Mononuclear cell (primary cell): ENCODE measurements around the gene OXLD1. TPM values are rescaled to one million over a fixed set of nuclear protein-coding genes. Genes with fewer than 3 reads are reported as not detected.

ENCODE experiments used
- H3K27me3 ChIP-seq: 2 replicates; pipeline ENCODE4 v1.6.0; 2011; ENCODE audit warnings: low read length, control low read depth; ENCODE audit not compliant: insufficient read depth
- H3K4me1 ChIP-seq: 2 replicates; pipeline ENCODE4 v1.5.1; 2011; ENCODE audit warnings: mild to moderate bottlenecking, low read length, control low read depth; ENCODE audit not compliant: insufficient read depth
- H3K4me3 ChIP-seq: 2 replicates; pipeline ENCODE4 v1.5.1; 2011; ENCODE audit warnings: mild to moderate bottlenecking, low read length, moderate library complexity
- H3K9me3 ChIP-seq: 2 replicates; pipeline ENCODE4 v1.5.1; 2011; ENCODE audit warnings: low read depth, mild to moderate bottlenecking, control low read depth, low read length
- total RNA-seq: library from RNA; depleted of rRNA; stranded (reverse); fragments of >200 nt; gene quantifications from one replicate; pipeline ENCODE4 v1.2.3, GENCODE V29; 2012

The OXLD1 gene
- total RNA-seq: 19.3 TPM

- Histone ChIP-seq H3K27me3 (no peaks in the 10 kb centered on the region), H3K9me3 (no peaks in the 10 kb centered on the region), H3K4me3 (peak within 1 kb of the TSS; percentile 90), H3K4me1 (peaks cover 30% of the 10 kb centered on the region)
These were observed at the start of gene OXLD1, which contains the start of gene CCDC137 for GRCh38 chr17:81666342-81667191. Gene OXLD1, minus strand, starts transcription at chr17:81666605. Its CDS starts 28 bp downstream, at chr17:81666577. Gene CCDC137, plus strand, starts transcription at chr17:81666737. Its CDS starts 30 bp downstream, at chr17:81666767.

DNA sequence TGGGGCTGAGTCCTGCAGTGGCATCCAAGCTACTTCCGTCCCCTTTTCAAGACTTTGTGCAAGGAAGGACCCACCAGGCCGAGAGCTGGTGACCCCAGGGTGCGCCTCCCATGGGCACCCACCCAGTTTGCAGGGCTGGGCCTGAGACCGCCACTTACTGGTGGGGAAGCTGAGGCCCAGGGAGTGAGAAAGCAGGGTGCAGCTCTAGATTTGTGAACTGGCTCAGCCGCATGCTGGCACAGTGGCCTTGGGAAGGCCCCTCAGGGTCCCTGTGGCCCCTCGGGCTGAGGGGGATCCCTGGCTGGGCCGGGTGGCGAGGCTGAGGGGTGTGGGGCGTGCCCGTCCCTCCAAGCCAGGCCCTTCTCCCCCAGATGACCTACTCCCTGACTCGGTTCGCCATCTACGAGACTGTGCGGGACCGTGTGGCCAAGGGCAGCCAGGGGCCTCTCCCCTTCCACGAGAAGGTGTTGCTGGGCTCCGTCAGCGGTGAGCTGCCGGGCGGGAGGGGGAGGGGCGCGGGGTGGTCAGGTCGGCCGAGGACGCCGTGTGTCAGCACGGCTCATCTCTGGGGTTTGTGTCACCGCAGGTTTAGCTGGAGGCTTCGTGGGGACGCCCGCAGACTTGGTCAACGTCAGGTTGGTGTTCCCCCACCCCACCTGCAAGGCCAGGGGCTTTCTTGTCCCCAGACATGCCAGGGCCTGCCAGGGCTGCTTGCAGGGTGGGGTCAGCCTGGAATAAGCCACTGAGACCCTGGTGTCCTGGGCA lies 48.9 kb upstream of the OXLD1 start:
- Histone ChIP-seq H3K27me3 (no peaks in the 10 kb centered on the region), H3K4me1 (peaks cover 26% of the 10 kb centered on the region), H3K4me3 (no peak overlapping the region), H3K9me3 (no peaks in the 10 kb centered on the region)

DNA sequence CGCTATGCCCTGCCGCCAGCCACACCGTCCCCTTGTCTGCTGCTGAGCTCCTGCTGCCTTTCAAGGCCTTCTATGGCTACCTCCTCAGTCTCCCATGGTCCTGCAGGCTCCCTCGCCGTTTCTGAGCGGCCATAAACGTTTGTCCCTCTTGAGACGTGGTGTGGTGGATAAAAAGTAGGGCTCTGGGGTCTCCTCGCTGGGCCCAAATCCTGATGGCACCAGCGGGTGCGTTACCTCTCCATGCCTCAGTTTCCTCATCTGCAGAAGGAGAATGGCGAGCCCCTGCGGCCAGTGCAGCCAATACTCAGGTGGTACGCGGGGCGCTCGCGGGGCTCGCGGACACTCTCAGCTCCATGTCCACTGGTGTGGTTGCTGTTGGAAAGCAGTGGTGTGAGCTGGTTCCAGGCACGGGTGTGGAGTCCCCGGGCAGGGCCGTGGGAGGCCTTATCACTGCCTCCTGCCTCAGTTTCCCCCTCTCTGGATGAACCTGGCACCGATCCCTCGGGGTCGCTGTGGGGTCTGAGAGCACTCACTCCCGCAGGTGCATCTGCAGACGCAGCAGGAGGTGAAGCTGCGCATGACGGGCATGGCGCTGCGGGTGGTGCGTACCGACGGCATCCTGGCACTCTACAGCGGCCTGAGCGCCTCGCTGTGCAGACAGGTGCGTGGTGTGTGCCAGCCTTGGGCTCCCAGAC lies 48.2 kb upstream of the OXLD1 start:
- H3K9me3 ChIP-seq: no peaks in the 10 kb centered on the region
- peaks cover 32% of the 10 kb centered on the region for H3K4me1 ChIP-seq
- no peak overlapping the region for H3K4me3 ChIP-seq
- H3K27me3 ChIP-seq: no peaks in the 10 kb centered on the region

DNA sequence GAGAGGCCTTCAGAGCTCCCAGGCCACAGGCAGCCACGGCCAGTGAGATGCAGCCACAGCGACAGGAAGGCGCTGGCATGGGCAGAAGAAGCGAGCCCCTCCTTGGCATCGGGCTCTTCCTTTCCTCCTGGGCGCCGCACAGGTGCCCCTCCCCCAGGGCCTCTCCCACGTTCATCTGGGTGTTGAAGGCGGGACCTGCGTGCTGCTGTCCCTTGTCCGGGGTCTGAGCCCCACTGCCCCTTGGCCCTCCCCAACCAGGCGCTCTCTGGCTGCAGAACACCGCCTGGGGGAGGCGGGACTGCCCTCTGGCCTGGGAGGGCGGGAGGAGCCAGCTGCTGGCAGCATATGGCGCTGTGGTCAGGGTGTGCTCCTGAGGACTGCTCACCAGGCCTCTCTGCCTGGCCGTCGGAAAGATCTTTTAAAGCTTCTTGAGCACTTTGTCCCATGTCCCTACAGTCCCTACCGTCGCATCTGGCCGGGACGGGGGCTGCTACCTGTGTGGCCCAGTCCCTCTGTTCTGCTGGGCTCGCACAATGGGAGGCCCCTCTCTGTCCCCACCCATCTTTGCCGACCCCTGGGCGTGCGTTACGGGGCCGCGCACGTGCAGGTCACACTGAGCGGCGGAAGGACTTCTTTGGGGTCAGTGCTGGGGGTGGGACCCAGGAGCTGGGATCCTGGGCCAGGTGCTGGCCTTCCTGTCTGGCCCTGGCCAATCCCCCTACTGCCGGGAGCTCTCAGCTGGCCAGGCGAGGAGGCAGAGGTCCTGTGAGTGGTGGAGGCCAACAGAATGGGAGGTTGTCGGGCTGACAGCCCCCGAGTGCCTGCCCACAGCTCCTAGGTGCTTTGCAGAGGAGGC lies 47.4 kb upstream of the OXLD1 start:
- no peak overlapping the region for H3K4me3 ChIP-seq
- no peaks in the 10 kb centered on the region for H3K27me3 ChIP-seq
- peaks cover 32% of the 10 kb centered on the region for H3K4me1 ChIP-seq
- no peaks in the 10 kb centered on the region for H3K9me3 ChIP-seq

- Histone ChIP-seq H3K9me3 (no peaks in the 10 kb centered on the region), H3K27me3 (no peaks in the 10 kb centered on the region), H3K4me3 (no peak overlapping the region), H3K4me1 (peaks cover 32% of the 10 kb centered on the region)
These were observed 46.7 kb upstream of the OXLD1 start for GRCh38 chr17:81713004-81713555.

GRCh38 chr17:81712468-81713003 lies 46.1 kb upstream of the OXLD1 start:
- H3K9me3 ChIP-seq: no peaks in the 10 kb centered on the region
- peaks cover 32% of the 10 kb centered on the region for H3K4me1 ChIP-seq
- H3K4me3 ChIP-seq: peak overlapping the region; percentile 51
- H3K27me3 ChIP-seq: no peaks in the 10 kb centered on the region

DNA sequence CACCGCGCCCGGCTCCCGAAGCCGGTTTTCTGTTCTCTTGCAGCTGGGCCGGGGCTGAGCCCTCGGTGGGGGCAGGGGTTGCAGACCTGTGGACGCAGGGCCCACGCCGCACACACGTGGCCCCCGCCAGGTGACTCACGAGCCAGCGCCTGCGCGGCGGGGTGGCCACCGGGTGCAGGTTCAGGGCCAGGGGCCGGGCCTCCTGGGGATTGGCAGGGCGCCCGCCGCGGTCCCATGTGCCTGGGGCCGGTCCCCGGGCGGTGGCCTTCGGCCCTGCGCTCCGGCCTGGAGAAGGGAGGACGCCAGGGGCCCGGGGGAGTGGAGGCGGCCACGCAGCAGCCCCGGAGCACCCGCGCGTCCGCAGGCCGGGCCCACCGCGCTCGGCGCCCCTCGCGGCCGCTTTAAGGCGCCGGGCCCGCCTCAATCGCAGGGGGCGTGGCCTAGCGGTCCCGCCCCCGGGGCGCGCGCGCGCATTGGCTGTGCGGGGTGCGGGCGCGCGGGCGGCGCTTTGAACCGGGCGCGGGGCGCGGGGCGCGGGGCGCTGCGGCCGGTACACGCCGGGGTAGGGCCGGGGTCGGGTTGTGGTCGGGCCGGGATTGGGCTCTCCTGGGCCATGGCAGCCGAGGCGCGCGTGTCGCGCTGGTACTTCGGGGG lies 45.5 kb upstream of the OXLD1 start, which contains the start of gene SLC25A10:
TSS of gene SLC25A10 (plus strand) at position 471 of the 654 bp plus-strand sequence. CDS start at position 614, 143 bp downstream.
- H3K9me3 ChIP-seq: no peaks in the 10 kb centered on the region
- peaks cover 32% of the 10 kb centered on the region for H3K4me1 ChIP-seq
- H3K4me3 ChIP-seq: peak within 1 kb of the TSS; percentile 51
- H3K27me3 ChIP-seq: no peaks in the 10 kb centered on the region

- Histone ChIP-seq H3K4me1 (peaks cover 32% of the 10 kb centered on the region), H3K27me3 (no peaks in the 10 kb centered on the region), H3K9me3 (no peaks in the 10 kb centered on the region), H3K4me3 (no peak overlapping the region)
These were observed 44.3 kb upstream of the OXLD1 start for GRCh38 chr17:81710514-81711308.

DNA sequence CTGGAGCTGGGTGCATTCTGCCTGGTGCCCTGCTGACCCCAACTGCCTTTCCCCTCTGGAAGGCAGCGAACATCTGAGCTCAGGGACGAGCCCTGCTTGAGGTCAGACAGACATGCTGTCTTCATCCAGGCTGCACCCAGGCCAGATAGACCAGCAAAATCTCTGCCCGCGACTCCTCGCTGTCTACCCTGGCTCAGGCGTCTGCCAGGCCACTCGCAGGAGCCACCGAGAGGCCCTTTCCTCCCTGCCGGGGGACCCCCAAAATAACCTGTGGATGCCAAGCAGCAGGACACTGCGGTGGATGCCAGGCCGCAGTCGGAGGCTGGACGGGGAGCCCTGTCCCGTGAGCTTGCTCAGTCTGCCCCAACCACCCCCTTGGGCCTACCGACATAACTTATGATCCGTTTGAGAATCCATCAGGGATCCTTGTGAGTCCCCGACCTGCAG lies 42.4 kb upstream of the OXLD1 start:
- Histone ChIP-seq H3K4me1 (peaks cover 40% of the 10 kb centered on the region), H3K9me3 (no peaks in the 10 kb centered on the region), H3K27me3 (no peaks in the 10 kb centered on the region), H3K4me3 (no peak overlapping the region)

DNA sequence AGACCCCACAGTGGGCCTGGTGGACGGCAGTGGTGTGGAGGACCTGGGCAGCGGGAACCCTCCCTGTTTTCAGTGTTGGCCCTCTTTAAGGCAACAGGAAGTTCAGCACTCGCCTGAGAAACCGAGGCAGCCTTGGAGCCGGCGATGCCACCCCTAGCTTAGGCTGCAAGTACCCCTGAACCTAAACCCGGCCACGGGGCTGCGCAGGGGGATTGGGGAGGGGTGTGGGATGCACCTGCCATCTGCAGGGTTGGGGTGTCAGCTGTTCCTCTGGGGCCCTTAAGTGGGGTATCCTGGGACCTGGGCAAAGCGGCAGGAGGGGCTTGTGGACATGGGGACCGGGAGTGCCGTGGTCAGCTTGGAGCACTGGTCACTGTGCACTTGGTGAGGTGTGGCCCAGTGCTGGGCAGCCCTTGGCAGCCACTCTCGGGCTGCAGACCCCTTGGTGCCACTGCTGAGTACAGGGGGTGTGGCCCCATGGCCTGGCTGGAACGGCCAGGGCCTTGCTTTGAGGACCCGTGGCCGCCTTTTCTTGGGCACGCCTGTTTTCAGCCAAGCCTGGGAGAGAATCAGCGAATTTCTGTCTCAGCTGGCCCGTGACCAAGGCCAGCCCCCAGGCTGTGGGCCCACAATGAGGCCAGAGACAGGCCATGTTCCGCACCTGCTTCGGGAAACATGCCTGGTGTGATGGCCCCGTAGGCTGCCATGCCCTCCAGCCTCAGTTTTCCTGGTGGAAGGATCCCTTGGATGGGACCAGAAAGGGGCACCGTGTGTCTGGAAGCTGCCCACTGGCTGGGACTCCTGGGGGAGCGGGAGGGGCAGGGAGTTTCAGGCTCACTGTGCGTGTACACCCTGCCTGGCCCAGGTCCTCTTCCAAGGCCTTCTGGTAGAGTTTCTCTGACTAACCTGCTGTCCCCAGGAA lies 41.6 kb upstream of the OXLD1 start:
- Histone ChIP-seq H3K27me3 (no peaks in the 10 kb centered on the region), H3K4me1 (peaks cover 39% of the 10 kb centered on the region), H3K9me3 (no peaks in the 10 kb centered on the region), H3K4me3 (no peak overlapping the region)

GRCh38 chr17:81706757-81707624 lies 40.6 kb upstream of the OXLD1 start:
- H3K4me1 ChIP-seq: peaks cover 39% of the 10 kb centered on the region
- no peaks in the 10 kb centered on the region for H3K27me3 ChIP-seq
- no peak overlapping the region for H3K4me3 ChIP-seq
- no peaks in the 10 kb centered on the region for H3K9me3 ChIP-seq
